Measurements from ENCODE around the gene SVOP. TPM values are rescaled to one million over a fixed set of nuclear protein-coding genes. Genes with fewer than 3 reads are reported as not detected.

SVOP gene
- polyA plus RNA-seq, 2 of the 4 experiments (the other 2 are of a cell fraction), result not detected

- no peak for ATAC-seq
- no peaks in the 10 kb centered on the region for H3K4me1 ChIP-seq
- no peak overlapping the region for H3K4me3 ChIP-seq
- ChIA-PET CTCF (interaction anchor here (1.1 to 1.5 kb wide), 2 partner anchors 19 to 61 kb away, joined by 4 to 5 read pairs; no protein-coding TSS in a partner anchor), POLR2A (interaction anchor here (0.6 to 1.6 kb wide), 2 partner anchors 8 to 66 kb away, joined by 7 to 13 read pairs; partner anchors contain the start of gene SSH1)
- DNase-seq (ENCODE audit: low read depth in 1 of 2, low spot score in 1 of 2), result no peak
- TF ChIP-seq FOSB (CRISPR knock-in tag; IDR thresholded peaks at IDR 0.05), result no peak
- no peak for TF ChIP-seq JUN (IDR thresholded peaks at IDR 0.05)
- TF ChIP-seq MAX (IDR thresholded peaks at IDR 0.05), result no peak
- no peak for TF ChIP-seq HOXA7 (CRISPR knock-in tag; IDR thresholded peaks at IDR 0.05)
- TF ChIP-seq TP53 (CRISPR knock-in tag; IDR thresholded peaks at IDR 0.05), result no peak
- TF ChIP-seq FOSL2 (IDR thresholded peaks at IDR 0.05), result no peak
- no peak for TF ChIP-seq FOSL2 (CRISPR knock-in tag; IDR thresholded peaks at IDR 0.05)
- TF ChIP-seq SREBF2 (IDR thresholded peaks at IDR 0.05), result no peak
- no peak for TF ChIP-seq MYC (IDR thresholded peaks at IDR 0.05; ENCODE audit: borderline replicate concordance, low read length)
- TF ChIP-seq BHLHE40 (IDR thresholded peaks at IDR 0.05; ENCODE audit: low read depth, low read length), result no peak
- 93% methylated on average over 4 of the region's 4 CpGs for WGBS (ENCODE audit: missing lambda C conversion rate)
- no peak overlapping the region for H3K4me2 ChIP-seq
- no peak for FAIRE-seq
- H3K27ac ChIP-seq, result no peak overlapping the region
- H3K9me3 ChIP-seq, result no peaks in the 10 kb centered on the region
Measured at GRCh38 chr12:108865169-108865568, 155.7 kb downstream of the SVOP start.

- DNase-seq (ENCODE audit: low read depth in 1 of 2, low spot score in 1 of 2), result no peak
- ATAC-seq, result no peak
- WGBS (ENCODE audit: missing lambda C conversion rate), result 92% methylated on average over 3 of the region's 3 CpGs
- FAIRE-seq, result no peak
- H3K4me3 ChIP-seq, result no peak overlapping the region
- CTCF ChIA-PET, result interaction anchor here (0.7 to 1.1 kb wide), 2 partner anchors 14 to 174 kb away, joined by 3 read pairs; no protein-coding TSS in a partner anchor
- POLR2A ChIA-PET, result no interaction called here
- H3K4me2 ChIP-seq, result no peak overlapping the region
- TF ChIP-seq PHF8 (IDR thresholded peaks at IDR 0.05; ENCODE audit: borderline replicate concordance, low read depth) (no peak), ZNF302 (CRISPR knock-in tag; IDR thresholded peaks at IDR 0.05) (no peak), EP300 (IDR thresholded peaks at IDR 0.05) (no peak), JUNB (IDR thresholded peaks at IDR 0.05) (no peak), MYC (IDR thresholded peaks at IDR 0.05; ENCODE audit: borderline replicate concordance, low read length) (no peak), HES2 (IDR thresholded peaks at IDR 0.05) (no peak), BHLHE40 (IDR thresholded peaks at IDR 0.05; ENCODE audit: low read depth, low read length) (no peak), KDM1A (IDR thresholded peaks at IDR 0.05; ENCODE audit: low read depth) (no peak)
- H3K4me1 ChIP-seq, result peaks cover 11% of the 10 kb centered on the region; the same call in 1 of the 3 replicates
- no peak overlapping the region for H3K27ac ChIP-seq
- no peaks in the 10 kb centered on the region for H3K9me3 ChIP-seq
Measured at GRCh38 chr12:108862588-108862959, 158.3 kb downstream of the SVOP start.

GRCh38 chr12:108861878-108862587 is 158.8 kb downstream of the SVOP start:
- ChIA-PET CTCF (interaction anchor here (1.1 to 2.0 kb wide), 4 partner anchors 11 to 198 kb away, joined by 3 to 4 read pairs (median 4); no protein-coding TSS in a partner anchor), POLR2A (no interaction called here)
- WGBS (ENCODE audit: missing lambda C conversion rate), result 72% methylated on average over 6 of the region's 6 CpGs
- no peak overlapping the region for H3K4me3 ChIP-seq
- DNase-seq (ENCODE audit: low read depth in 1 of 2, low spot score in 1 of 2) (no peak), ATAC-seq (no peak), FAIRE-seq (no peak)
- no peak overlapping the region for H3K27ac ChIP-seq
- H3K4me2 ChIP-seq, result no peak overlapping the region
- no peak for TF ChIP-seq PHF8 (IDR thresholded peaks at IDR 0.05; ENCODE audit: borderline replicate concordance, low read depth)
- peak; percentile 57 for TF ChIP-seq ZFP36 (IDR thresholded peaks at IDR 0.05; ENCODE audit: borderline replicate concordance, partially characterized antibody)
- peaks cover 11% of the 10 kb centered on the region; the same call in 1 of the 3 replicates for H3K4me1 ChIP-seq
- H3K9me3 ChIP-seq, result no peaks in the 10 kb centered on the region

- no peak for TF ChIP-seq MAFK (IDR thresholded peaks at IDR 0.05; ENCODE audit: partially characterized antibody)
- TF ChIP-seq RFX5 (IDR thresholded peaks at IDR 0.05), result no peak
- TF ChIP-seq CEBPB (IDR thresholded peaks at IDR 0.05), result no peak
- TF ChIP-seq ZC3H11A (IDR thresholded peaks at IDR 0.05), result no peak
- no peak for FAIRE-seq
- Histone ChIP-seq H3K4me2 (no peak overlapping the region), H3K4me3 (no peak overlapping the region), H3K9me3 (no peaks in the 10 kb centered on the region), H3K4me1 (peaks cover 17% of the 10 kb centered on the region), H3K27ac (no peak overlapping the region)
- CTCF ChIA-PET, result interaction anchor here (1.3 to 2.0 kb wide), 2 partner anchors 13 to 196 kb away, joined by 4 read pairs; no protein-coding TSS in a partner anchor
- no peak for ATAC-seq
- 86% methylated on average over 6 of the region's 6 CpGs for WGBS (ENCODE audit: missing lambda C conversion rate)
- no peak for DNase-seq (ENCODE audit: low read depth in 1 of 2, low spot score in 1 of 2)
- POLR2A ChIA-PET, result no interaction called here
Measured at GRCh38 chr12:108860443-108860842, 160.4 kb downstream of the SVOP start.
